Fibroblast of lung (primary cell): ENCODE data around the gene MAN1A2. TPM values are rescaled to one million over a fixed set of nuclear protein-coding genes. Genes with fewer than 3 reads are reported as not detected.

Experiments used
- DNase-seq, 2 donors: peaks; one replicate each; pipeline versions ENCODE4 v3.0.0 to v3.0.0-alpha.2; 2010; ENCODE audit warnings: low read depth in 2 of 2
- H2AFZ ChIP-seq: 2 replicates; pipeline ENCODE4 v1.5.1; 2012; ENCODE audit warnings: low read length, control low read depth, inconsistent platforms
- H3K27ac ChIP-seq: 2 replicates; pipeline ENCODE4 v1.5.1; 2011; ENCODE audit warnings: low read length, control low read depth; ENCODE audit not compliant: insufficient read depth
- H3K27me3 ChIP-seq: 2 replicates; pipeline ENCODE4 v1.5.1; 2011; ENCODE audit warnings: mild to moderate bottlenecking, low read length; ENCODE audit not compliant: control insufficient read depth, insufficient read depth
- H3K36me3 ChIP-seq: 2 replicates; pipeline ENCODE4 v1.5.1; 2011; ENCODE audit warnings: low read length; ENCODE audit not compliant: control insufficient read depth, insufficient read depth
- H3K4me1 ChIP-seq: 2 replicates; pipeline ENCODE4 v1.5.1; 2011; ENCODE audit warnings: low read length; ENCODE audit not compliant: control insufficient read depth, insufficient read depth; ENCODE audit errors: extremely low read depth
- H3K4me2 ChIP-seq: 2 replicates; pipeline ENCODE4 v1.5.1; 2011; ENCODE audit warnings: low read length, control low read depth; ENCODE audit not compliant: insufficient read depth; ENCODE audit errors: extremely low read depth
- H3K4me3 ChIP-seq, 4 experiments: fragments of 200-600 bp in 1 of 4; sonication (generic) in 1 of 4; replicated peaks in 1 of 4; 2 replicates each; pipeline ENCODE4 v1.5.1; 2011 to 2016; ENCODE audit warnings: low read length in 4 of 4, low read depth in 3 of 4, mild to moderate bottlenecking in 3 of 4, control low read depth in 2 of 4, inconsistent platforms in 1 of 4, mixed read lengths in 1 of 4; ENCODE audit not compliant: insufficient read depth in 1 of 4; ENCODE audit errors: control extremely low read depth in 1 of 4
- H3K79me2 ChIP-seq: 2 replicates; pipeline ENCODE4 v1.5.1; 2012; ENCODE audit warnings: mild to moderate bottlenecking, low read length, inconsistent platforms; ENCODE audit not compliant: control insufficient read depth, insufficient read depth
- H3K9ac ChIP-seq: 2 replicates; pipeline ENCODE4 v1.5.1; 2011; ENCODE audit warnings: mild to moderate bottlenecking, low read length, control low read depth; ENCODE audit not compliant: insufficient read depth
- H3K9me3 ChIP-seq: 2 replicates; pipeline ENCODE4 v1.5.1; 2012; ENCODE audit warnings: low read depth, low read length; ENCODE audit not compliant: control insufficient read depth, insufficient read depth
- H4K20me1 ChIP-seq: 2 replicates; pipeline ENCODE4 v1.5.1; 2011; ENCODE audit warnings: low read length; ENCODE audit not compliant: control insufficient read depth, insufficient read depth; ENCODE audit errors: extremely low read depth
- CTCF ChIP-seq, 2 donors: IDR thresholded peaks in 1 of 2; conservative IDR thresholded peaks in 1 of 2; 1 replicate in 1 of 2; 2 replicates in 1 of 2; pipeline ENCODE4 v1.5.1; 2011 to 2012; ENCODE audit warnings: low read length in 2 of 2, control low read depth in 1 of 2, inconsistent platforms in 1 of 2, low read depth in 1 of 2, mild to moderate bottlenecking in 1 of 2
- EZH2 ChIP-seq: IDR thresholded peaks from 2 replicates; pipeline ENCODE4 v1.5.1; 2012; ENCODE audit warnings: low read length, control low read depth, mild to moderate bottlenecking; ENCODE audit errors: missing control alignments
- polyA plus RNA-seq, 2 donors: library from polyadenylated mRNA; depleted of rRNA in 1 of 2; stranded (reverse) in 1 of 2; unstranded in 1 of 2; fragments of >200 nt; gene quantifications; 2 replicates each; pipeline ENCODE4 v1.2.1, GENCODE V29; 2011 to 2012; ENCODE audit warnings: missing spikeins in 1 of 2
- total RNA-seq: library from RNA; depleted of rRNA; stranded (reverse); fragments of >200 nt; gene quantifications from 2 replicates; pipeline ENCODE4 v1.2.1, GENCODE V29; 2014

The MAN1A2 gene
- total and polyA plus RNA-seq, 2 donors (not counting 1 experiment from before 2014, with no cell fraction given), result 41.9 to 43.6 TPM

GRCh38 chr1:117546467-117546866 is 179.2 kb downstream of the MAN1A2 start:
- no peaks in the 10 kb centered on the region for H3K79me2 ChIP-seq
- no peaks in the 10 kb centered on the region for H3K9me3 ChIP-seq
- H4K20me1 ChIP-seq, result no peaks in the 10 kb centered on the region
- no peak overlapping the region for H3K27ac ChIP-seq
- no peak overlapping the region for H3K4me2 ChIP-seq
- H2AFZ ChIP-seq, result no peak overlapping the region
- H3K9ac ChIP-seq, result no peak overlapping the region
- TF ChIP-seq EZH2 (no peak), CTCF (conservative IDR thresholded peaks at IDR 0.05 in 1 of 2, IDR thresholded peaks at IDR 0.05 in 1 of 2; ENCODE audit: low read depth in 1 of 2, low read length in 2 of 2) (no peak)
- H3K36me3 ChIP-seq, result no peaks in the 10 kb centered on the region
- DNase-seq, result no peak
- no peak overlapping the region for H3K4me3 ChIP-seq
- H3K27me3 ChIP-seq, result no peaks in the 10 kb centered on the region
- no peaks in the 10 kb centered on the region for H3K4me1 ChIP-seq

GRCh38 chr1:117553471-117553870 is 186.2 kb downstream of the MAN1A2 start:
- H3K27me3 ChIP-seq, result peaks cover 5% of the 10 kb centered on the region
- no peaks in the 10 kb centered on the region for H3K36me3 ChIP-seq
- no peak for DNase-seq
- no peak overlapping the region for H3K9ac ChIP-seq
- TF ChIP-seq EZH2, result no peak
- no peak for TF ChIP-seq CTCF (conservative IDR thresholded peaks at IDR 0.05 in 1 of 2, IDR thresholded peaks at IDR 0.05 in 1 of 2; ENCODE audit: low read depth in 1 of 2, low read length in 2 of 2)
- H3K27ac ChIP-seq, result no peak overlapping the region
- no peak overlapping the region for H3K4me3 ChIP-seq
- no peak overlapping the region for H3K4me2 ChIP-seq
- no peaks in the 10 kb centered on the region for H4K20me1 ChIP-seq
- no peaks in the 10 kb centered on the region for H3K79me2 ChIP-seq
- no peaks in the 10 kb centered on the region for H3K9me3 ChIP-seq
- H3K4me1 ChIP-seq, result no peaks in the 10 kb centered on the region
- H2AFZ ChIP-seq, result no peak overlapping the region

GRCh38 chr1:117555806-117556205 is 188.6 kb downstream of the MAN1A2 start:
- no peak for DNase-seq
- Histone ChIP-seq H3K27me3 (peaks cover 9% of the 10 kb centered on the region), H4K20me1 (no peaks in the 10 kb centered on the region), H3K36me3 (no peaks in the 10 kb centered on the region), H2AFZ (no peak overlapping the region), H3K79me2 (no peaks in the 10 kb centered on the region), H3K4me1 (no peaks in the 10 kb centered on the region), H3K9ac (no peak overlapping the region), H3K27ac (no peak overlapping the region), H3K9me3 (no peaks in the 10 kb centered on the region), H3K4me2 (no peak overlapping the region), H3K4me3 (no peak overlapping the region)
- TF ChIP-seq CTCF (conservative IDR thresholded peaks at IDR 0.05 in 1 of 2, IDR thresholded peaks at IDR 0.05 in 1 of 2; ENCODE audit: low read depth in 1 of 2, low read length in 2 of 2) (no peak), EZH2 (no peak)
